ENCODE data around the gene S100G.
"Not testable (repeated sequence)": the region's sequence is repeated elsewhere in the genome, so short reads cannot be mapped to it uniquely, and the experiment has no call there.

The S100G gene

GRCh38 chrX:16649858-16650257 lies at the start of gene S100G:
S100G (plus strand) TSS chrX:16650158; CDS start chrX:16651007, 849 bp downstream.
- Mint-ChIP-seq H3K9me3 (no peaks in the 10 kb centered on the region), H3K4me1 (peaks cover 12% of the 10 kb centered on the region), H3K4me3 (no peak within 1 kb of the TSS), H3K27ac (no peak within 1 kb of the TSS), H3K27me3 (ENCODE audit: low read depth, poor library complexity) (no peaks in the 10 kb centered on the region), H3K36me3 (ENCODE audit: low read depth) (peaks cover 77% of the 10 kb centered on the region)
- no peak for DNase-seq
- no peak for TF ChIP-seq CTCF (IDR thresholded peaks at IDR 0.05)

GRCh38 chrX:16601885-16602284 lies 48.1 kb upstream of the S100G start:
- no peak for TF ChIP-seq CTCF (IDR thresholded peaks at IDR 0.05)
- peaks cover 86% of the 10 kb centered on the region for H3K36me3 Mint-ChIP-seq (ENCODE audit: low read depth)
- H3K27ac Mint-ChIP-seq, result peak overlapping the region; percentile 64

GRCh38 chrX:16603235-16603634 lies 46.7 kb upstream of the S100G start:
- Mint-ChIP-seq H3K36me3 (ENCODE audit: low read depth) (peaks cover 83% of the 10 kb centered on the region), H3K9me3 (peaks cover 11% of the 10 kb centered on the region)
- not testable (repeated sequence) for H3K4me3 Mint-ChIP-seq; H3K4me1 Mint-ChIP-seq; H3K27me3 Mint-ChIP-seq (ENCODE audit: low read depth, poor library complexity); H3K27ac Mint-ChIP-seq; DNase-seq

More at GRCh38 chrX:16601885-16602284, 48.1 kb upstream of the S100G start:
- H3K27me3 Mint-ChIP-seq (ENCODE audit: low read depth, poor library complexity), result no peaks in the 10 kb centered on the region
- no peak for DNase-seq
- peaks cover 5% of the 10 kb centered on the region for H3K4me1 Mint-ChIP-seq
- peaks cover 20% of the 10 kb centered on the region for H3K9me3 Mint-ChIP-seq
- no peak overlapping the region for H3K4me3 Mint-ChIP-seq

- TF ChIP-seq CTCF (IDR thresholded peaks at IDR 0.05), result no peak
- Mint-ChIP-seq H3K36me3 (ENCODE audit: low read depth) (peaks cover 86% of the 10 kb centered on the region), H3K4me1 (peaks cover 5% of the 10 kb centered on the region), H3K27ac (peak overlapping the region; percentile 68), H3K4me3 (no peak overlapping the region), H3K9me3 (peaks cover 11% of the 10 kb centered on the region), H3K27me3 (ENCODE audit: low read depth, poor library complexity) (no peaks in the 10 kb centered on the region)
- no peak for DNase-seq
These were observed 46.1 kb upstream of the S100G start for GRCh38 chrX:16603822-16604221.

- H3K9me3 Mint-ChIP-seq, result peaks cover 8% of the 10 kb centered on the region
- no peak overlapping the region for H3K4me3 Mint-ChIP-seq
- no peak for TF ChIP-seq CTCF (IDR thresholded peaks at IDR 0.05)
- H3K36me3 Mint-ChIP-seq (ENCODE audit: low read depth), result peaks cover 86% of the 10 kb centered on the region
- no peaks in the 10 kb centered on the region for H3K27me3 Mint-ChIP-seq (ENCODE audit: low read depth, poor library complexity)
- DNase-seq, result no peak
- H3K4me1 Mint-ChIP-seq, result peaks cover 5% of the 10 kb centered on the region
- H3K27ac Mint-ChIP-seq, result peak overlapping the region; percentile 68
These were observed 45.6 kb upstream of the S100G start for GRCh38 chrX:16604337-16604736.

- no peak for TF ChIP-seq CTCF (IDR thresholded peaks at IDR 0.05)
- H3K4me3 Mint-ChIP-seq, result no peak overlapping the region
- peaks cover 3% of the 10 kb centered on the region for H3K27me3 Mint-ChIP-seq (ENCODE audit: low read depth, poor library complexity)
- no peak for DNase-seq
- H3K36me3 Mint-ChIP-seq (ENCODE audit: low read depth), result peaks cover 84% of the 10 kb centered on the region
- H3K9me3 Mint-ChIP-seq, result peaks cover 8% of the 10 kb centered on the region
- peaks cover 5% of the 10 kb centered on the region for H3K4me1 Mint-ChIP-seq
- no peak overlapping the region for H3K27ac Mint-ChIP-seq
These were observed 43.7 kb upstream of the S100G start for GRCh38 chrX:16606142-16606720.
